Measurements from ENCODE around the gene LOXHD1. TPM values are rescaled to one million over a fixed set of nuclear protein-coding genes. Genes with fewer than 3 reads are reported as not detected.

Gene LOXHD1
- polyA plus RNA-seq, 12 donors, result 1.2 to 3.6 (median 2.1) TPM; not detected in 1

GRCh38 chr18:46577546-46577945 is 79.5 kb downstream of the LOXHD1 start:
- no peak for DNase-seq

DNA sequence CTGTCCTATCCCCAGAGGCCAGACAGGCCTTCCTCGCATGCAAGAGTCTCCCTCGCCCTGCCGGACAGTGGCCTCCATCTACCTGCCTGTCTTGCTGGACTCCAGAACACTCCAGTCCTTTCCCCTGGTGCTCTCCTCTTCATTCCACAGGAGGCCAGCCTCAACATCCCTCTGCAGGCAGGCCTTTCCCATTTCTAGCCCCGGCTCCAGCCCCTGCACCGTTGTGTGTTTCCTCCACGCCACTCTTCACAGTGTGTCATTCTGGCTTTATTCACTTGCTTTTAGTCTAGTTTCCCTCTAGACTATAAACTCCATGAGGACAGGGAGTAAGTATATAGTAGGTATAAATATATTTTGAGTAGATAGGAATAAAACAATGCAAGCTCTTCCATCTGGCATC is 81.2 kb downstream of the LOXHD1 start:
- no peak for DNase-seq

DNA sequence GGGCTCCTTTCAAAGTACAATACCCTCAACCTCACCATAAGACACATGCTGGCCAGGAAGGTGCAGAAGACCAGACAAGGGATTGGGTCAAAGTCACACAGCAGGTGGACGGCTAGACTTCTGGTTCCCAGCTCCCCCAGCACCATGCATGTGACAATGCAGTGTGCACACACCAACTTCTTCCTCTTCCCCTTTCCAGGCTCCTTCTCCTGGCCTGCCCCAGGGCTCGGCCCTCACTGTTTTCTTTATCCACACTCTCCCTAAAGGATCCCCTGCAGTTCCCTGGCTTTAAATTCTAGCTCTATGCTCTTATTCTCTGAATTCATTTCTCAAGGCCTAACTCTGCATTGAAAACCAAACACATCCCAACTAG is 82.3 kb downstream of the LOXHD1 start:
- no peak for DNase-seq

DNA sequence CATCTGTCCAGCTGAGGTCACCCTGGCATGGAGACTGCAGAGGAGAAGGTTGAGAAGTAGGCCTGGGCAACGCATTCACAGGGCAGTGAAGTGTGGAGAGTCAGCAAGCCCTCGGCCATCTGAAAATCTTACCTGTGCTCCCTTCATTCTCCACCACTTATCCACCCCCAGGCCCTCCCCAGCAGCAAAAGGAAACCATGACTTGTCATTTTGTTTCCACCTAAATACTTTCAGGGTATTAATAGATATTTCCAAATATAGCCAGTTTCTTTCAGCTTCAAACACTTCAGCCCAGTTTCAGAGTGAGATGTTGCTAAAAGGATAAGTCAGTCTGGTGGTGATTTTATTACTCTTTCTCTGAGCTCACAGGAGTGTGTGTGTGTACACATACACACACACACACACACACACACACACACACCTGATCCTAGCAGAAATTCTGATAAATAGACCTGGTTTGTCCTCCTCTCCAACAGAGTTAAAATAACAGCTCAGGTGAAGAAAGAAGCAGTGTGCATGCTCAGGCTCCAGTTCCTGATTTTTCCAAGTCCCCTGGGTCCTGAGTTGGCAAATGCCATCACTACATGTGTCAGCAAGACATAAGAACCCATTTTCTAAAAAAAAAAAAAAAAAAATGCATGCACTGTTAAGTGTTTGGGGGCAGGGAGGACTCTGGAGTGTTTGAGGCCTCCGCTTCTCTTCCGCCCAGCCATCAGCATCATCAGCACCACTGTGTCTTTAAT is 82.8 kb downstream of the LOXHD1 start:
- DNase-seq, result no peak

DNA sequence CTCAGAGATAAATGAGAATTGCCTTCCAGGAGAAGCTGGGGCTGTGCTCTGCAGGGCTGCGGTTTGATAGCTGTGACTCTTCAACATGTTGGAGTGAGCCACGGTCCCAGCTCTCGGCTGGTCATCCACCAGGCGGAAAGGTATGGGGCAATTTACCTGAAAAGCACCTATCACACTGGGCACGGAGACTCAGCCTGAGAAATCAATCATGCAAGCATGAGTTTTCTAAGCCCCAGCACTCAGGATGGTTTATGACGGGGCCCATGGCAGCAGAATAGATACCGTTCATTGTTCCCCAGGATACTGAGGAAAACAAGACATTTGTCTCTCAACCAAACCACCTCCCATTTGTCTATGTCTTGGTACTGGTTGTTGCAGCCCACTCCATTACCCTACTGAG is 83.9 kb downstream of the LOXHD1 start:
- DNase-seq, result no peak

- DNase-seq, result no peak
Observed at GRCh38 chr18:46571756-46572155, 85.3 kb downstream of the LOXHD1 start.

GRCh38 chr18:46570666-46571065 is 86.4 kb downstream of the LOXHD1 start:
- DNase-seq, result no peak

- no peak for DNase-seq
Observed at GRCh38 chr18:46570134-46570533, 86.9 kb downstream of the LOXHD1 start.

- no peak for DNase-seq
Observed at GRCh38 chr18:46569211-46569610, 87.8 kb downstream of the LOXHD1 start.

- no peak for DNase-seq
Observed at GRCh38 chr18:46567196-46567595, 89.8 kb downstream of the LOXHD1 start.

DNA sequence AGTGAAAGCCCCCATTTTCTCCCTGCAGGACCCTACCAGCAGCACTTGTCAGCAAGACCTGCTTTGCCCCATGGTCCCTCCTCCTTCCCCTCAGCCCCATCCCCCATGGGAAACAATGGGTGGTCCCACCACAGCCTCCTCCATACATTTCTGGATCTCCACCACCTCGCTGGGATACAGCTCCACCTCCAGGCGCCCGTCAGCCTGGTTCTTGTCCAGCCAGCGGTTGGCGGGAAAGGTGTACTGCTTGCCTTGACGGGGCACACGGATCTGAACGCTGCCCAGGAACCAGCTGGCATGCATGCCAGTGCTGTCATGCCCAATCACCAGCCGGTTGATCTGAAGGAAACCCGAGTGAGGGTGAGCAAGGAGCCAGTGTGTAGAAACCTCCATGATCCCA is 90.9 kb downstream of the LOXHD1 start:
- DNase-seq, result no peak

- no peak for DNase-seq
Observed at GRCh38 chr18:46565256-46565655, 91.8 kb downstream of the LOXHD1 start.

DNA sequence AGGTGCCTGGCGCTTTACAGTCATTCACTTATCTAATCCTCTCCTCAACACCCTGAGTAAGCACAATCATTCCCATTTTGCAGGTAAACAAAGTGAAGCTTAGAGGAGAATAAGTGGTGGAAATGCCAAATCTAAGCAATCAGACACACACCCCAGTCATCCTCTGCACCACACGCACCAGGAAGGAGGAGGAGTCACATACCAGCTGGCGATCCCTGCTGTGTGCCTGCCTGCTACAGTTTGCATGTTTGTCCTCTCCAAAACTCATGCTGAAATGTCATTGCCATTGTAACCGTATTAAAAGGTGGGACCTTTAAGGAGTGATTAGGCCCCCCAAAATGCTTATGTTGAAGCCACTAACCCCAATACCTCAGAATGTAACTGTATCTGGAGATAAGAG is 93.7 kb downstream of the LOXHD1 start:
- DNase-seq, result no peak

- no peak for DNase-seq
Observed at GRCh38 chr18:46562674-46563192, 94.3 kb downstream of the LOXHD1 start.

- DNase-seq, result no peak
Observed at GRCh38 chr18:46560671-46561045, 96.4 kb downstream of the LOXHD1 start.

DNA sequence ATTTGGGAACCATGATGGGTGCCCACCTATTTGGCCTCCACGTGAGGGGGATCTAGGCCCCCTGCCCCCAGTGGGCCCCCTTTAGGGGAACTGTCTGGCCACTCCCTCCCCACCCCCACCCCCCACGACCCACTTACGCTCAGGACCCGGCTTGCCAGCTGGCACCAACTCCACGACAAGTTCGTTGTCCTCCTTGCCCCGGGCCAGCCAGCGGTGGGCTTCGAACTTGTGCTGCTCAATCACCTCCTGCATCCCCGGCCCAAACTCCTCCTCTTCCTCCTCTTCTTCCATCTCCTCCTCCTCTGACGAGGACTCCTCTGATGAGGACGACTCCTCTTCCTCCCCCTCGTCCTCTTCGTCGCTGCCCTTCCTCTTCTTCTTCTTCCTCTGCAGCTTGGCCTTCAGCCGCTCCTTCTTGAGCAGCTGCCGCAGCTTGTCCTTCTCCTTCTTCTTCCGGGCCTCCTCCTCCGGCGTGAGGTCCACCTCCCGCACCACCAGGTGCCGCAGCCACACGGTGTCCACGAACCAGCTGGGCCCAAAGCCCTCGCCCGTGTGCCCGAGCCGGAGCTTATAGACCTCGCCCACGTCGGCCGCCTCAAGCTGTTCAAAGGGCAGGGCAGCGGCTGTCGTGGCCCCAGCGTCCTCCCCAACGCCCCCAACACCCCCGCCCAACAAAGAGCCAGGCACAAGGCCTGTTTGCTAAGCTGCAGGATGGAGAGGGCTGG is 96.9 kb downstream of the LOXHD1 start:
- no peak for DNase-seq

- no peak for DNase-seq
Observed at GRCh38 chr18:46559296-46559695, 97.7 kb downstream of the LOXHD1 start.

DNA sequence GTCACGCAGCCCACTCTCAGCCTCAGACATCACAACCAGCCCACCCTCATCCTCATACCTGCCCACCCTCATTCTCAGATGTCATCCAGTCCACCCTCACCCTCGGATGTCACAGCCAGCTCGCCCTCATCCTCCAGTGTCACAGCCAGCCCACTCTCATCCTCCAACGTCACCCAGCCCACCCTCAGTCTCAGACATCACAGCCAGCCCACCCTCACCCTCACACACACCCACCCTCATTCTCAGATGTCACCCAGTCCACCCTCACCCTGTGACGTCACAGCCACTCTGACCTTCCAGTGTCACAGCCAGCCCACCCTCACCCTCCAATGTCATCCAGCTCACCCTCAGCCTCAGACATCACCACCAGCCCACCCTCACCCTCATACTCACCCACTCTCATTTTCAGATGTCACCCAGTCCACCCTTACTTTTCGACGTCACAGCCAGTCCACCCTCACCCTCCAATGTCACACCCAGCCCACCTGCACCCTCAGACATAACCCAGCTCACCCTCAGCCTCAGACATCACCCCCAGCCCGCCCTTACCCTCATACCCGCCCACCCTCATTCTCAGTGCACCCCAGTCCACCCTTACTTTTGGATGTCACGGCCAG is 100.3 kb downstream of the LOXHD1 start:
- no peak for DNase-seq

DNA sequence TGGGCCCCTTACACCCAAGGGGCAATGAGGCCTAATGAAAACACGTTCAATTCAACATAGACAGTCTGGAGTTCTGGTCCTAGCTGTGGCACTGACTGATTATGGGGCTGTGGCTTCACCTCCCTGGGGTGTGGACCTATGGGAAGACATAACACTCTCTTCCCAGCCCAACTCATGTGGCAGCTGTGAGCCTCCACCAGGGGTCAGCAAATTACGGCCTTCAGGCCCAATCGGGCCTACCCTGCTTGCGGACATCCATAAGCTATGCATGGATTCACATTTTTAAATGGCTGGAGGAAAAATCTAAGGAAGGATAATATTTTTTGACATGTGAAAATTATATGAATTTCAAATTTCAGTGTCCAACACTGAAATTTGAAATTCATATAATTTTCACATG is 101.3 kb downstream of the LOXHD1 start:
- no peak for DNase-seq

GRCh38 chr18:46555213-46555612 is 101.8 kb downstream of the LOXHD1 start:
- no peak for DNase-seq

DNA sequence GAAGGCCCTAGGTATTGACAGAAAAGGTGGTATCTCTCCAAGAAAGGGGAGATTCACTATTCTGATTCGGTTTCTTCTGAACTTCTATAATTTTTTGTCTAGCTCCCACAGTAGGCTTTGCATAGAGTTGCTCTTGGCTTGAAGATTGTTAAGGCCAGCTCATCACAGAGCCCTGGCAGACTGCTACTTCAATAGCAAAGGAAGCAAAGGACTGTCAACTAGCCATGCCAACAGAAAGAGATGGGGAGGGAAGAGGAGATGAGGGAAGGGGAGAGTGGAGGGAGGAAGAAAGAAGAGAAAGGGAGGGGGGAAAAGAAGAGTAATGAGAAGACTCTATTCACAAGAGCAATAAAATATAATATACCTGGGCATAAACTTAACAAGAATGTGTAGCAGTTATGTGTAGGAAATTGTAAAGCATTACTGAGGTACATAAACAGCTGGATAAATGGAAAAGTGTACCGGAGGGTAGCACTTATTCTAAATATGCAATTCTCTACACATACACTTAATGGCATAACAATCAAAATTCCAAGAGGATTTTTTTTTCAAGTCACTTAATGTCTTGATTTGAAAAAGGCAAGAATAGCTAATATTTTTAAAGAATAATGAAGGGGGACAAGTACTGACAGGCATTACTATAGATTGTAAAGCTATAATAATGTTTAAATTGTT is 102.5 kb downstream of the LOXHD1 start:
- DNase-seq, result no peak

DNA sequence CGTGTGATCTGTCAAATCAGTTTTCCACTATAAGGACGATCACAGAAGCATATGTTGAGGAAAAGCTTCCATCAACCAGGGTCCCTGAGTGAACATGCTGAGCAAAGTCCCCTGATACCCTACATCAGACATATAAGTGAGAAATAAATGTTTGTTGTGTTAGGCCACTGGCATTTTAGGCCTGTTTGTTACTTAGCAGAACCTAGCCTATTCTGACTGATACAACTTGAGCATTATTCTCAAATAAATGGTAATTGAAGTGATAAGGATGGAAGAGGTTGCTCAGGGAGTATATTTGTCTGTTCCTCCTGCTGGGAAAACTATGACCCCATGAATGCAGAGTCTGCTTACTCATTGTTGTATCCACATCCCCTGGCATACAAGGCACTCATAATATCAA is 106.4 kb downstream of the LOXHD1 start:
- DNase-seq, result no peak

All from muscle of arm (tissue), 12 donors.